CD4-positive, alpha-beta T cell treated with Interleukin-6 at 100 ng/mL for 8 hours (primary cell): ENCODE data around the gene LRRC70.
"Not testable (repeated sequence)": the region's sequence is repeated elsewhere in the genome, so short reads cannot be mapped to it uniquely, and the experiment has no call there.

Experiments used
- DNase-seq: peaks from one replicate; pipeline ENCODE4 v3.0.0-alpha.2; 2020; ENCODE audit warnings: mixed read lengths, low spot score

LRRC70 gene

DNA sequence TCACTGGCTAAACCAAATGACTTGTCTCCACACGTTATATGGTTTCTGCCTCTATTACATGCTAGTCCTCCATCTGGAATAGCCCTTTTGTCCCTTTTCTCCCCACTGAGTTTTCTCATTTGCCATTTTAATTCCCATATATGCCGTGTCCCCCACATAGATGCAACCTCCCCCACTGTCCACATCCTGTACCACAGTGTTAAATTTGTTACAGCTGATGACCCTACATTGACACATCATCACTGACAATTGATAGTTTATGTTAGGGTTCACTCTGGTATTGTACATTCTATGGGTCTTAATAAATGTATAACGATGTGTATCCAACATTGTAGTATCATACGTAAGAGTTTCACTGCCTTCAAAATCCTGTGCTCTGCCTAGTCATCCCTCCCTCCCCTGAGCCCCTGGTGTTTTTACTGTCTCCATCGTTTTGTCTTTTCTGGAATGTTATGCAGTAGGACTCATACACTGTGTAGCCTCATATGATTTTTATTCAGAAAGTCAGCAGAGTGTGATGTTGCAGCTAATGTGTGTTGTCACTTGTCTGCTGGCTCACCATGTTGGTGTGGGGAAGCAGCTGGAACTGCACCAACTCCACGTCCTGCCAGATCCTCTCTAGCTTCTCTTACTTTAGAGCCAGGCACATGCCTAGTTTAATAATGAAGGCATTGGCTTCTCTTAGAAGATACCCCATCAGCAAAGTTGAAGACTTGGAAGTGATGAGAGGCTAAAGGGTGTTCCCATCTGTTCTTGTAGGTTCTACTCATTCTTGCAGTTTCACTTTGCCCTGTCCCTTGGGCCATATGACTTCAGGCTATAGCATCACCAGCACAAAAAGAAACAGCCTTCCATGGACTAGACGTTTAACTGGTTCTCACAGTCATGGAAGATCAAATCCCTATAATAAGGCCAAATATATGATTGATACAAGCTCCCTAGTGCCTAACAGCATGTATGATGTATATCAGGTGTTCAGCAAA is 30.2 kb downstream of the LRRC70 start:
- DNase-seq, result no peak

DNA sequence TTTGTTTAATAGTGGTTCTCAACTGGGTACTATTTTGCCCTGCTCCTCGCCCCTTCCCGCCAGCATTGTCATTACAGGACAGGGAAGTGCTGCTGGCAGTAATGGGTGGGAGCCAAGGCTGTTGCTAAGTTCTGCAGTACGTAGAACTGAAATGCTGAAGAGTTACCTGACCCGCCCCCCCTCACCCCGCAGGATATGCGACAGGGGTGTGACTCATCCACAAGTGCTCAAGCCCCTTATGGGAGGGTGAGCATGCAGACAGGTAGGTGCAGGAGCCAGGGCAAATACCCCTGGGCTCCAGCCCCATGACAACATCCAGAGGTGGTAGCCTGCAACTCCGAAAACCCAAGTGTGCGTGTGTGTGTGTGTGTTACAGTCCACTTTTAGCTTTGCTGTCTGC is 35.7 kb downstream of the LRRC70 start:
- no peak for DNase-seq

DNA sequence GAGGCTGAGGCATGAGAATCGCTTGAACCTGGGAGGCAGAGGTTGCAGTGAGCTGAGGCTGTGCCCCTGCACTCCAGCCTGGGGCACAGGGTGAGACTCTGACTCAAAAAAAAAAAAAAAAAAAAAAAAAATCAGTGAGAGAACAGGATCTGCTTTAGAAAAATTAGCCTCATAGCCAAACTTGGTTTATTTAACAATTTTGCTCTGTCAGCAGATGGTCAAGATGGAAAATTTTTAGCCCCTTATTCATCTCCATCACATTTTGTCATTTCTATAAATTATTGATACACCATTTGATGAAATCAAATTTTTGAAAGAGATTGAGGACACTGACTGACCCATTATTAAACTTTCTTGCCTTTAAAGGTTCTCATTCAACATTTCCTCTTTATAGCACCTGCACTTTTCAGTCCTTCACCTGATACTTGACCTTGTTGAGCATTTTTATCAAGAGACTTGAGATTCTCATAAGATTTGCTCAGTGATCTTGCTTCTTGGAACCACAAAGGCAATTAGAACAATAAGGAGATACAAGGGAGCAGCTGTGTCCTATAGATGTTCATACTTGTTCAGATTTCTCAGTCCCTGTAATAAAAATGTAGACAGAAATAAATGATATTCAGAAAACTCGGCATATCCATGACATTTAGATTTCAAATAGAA is 38.1 kb downstream of the LRRC70 start:
- no peak for DNase-seq

DNA sequence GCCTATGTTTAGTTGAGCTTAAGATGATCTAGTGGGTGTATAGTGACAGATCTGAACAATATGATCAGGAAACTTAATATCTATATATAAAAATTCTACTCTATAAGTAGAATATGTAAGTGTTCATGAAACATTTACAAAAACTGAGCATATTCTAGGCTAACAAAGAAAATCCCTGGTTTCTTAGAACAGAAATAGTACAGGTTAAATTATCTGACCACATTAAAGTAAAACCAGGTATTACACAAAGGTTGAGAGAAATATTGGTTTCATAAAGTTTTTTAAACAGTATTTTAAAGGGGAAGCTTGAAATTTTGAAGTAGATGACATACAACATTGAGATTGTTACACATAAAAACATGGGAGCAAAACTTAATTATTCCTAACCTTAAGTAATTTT is 39.3 kb downstream of the LRRC70 start:
- DNase-seq, result no peak

DNA sequence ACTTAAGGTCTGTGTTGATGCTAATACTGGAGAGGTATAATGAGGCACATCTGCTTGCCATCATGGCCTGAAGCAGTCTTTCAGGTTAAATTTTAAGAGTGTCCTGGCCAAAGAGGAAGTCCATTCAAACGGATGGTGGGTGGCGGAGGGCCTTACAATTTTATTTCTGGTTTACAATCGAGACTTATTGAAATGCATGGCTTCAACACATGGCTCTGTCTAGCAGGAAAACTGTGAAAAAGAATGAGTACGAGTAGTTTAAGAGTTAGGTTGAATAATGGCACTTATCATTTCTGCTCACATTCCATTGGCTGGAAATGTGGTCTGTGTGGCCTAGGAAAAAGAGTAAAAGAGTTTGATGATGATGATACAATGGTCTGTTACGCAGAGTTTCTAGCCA is 42.1 kb downstream of the LRRC70 start:
- DNase-seq, result no peak

DNA sequence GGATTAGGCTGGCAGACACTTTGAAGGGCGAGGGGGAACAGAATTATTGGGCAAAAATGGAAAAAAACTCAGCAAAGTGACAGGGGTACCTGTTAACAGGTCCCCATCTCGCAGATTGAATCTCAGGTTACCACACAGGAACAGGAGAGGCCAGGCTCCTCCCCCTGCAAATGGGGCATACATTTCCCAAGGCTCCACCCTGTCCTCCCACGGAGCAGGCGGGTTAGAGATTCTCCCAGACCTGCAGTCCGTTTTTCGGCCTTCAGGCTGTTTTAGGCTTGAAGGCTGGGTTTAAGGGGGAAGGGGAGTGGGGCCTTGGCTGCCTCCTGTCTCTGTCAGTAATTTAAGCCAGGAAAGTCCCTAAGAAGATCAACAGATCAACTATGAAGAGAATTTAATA is 42.7 kb downstream of the LRRC70 start:
- DNase-seq, result no peak

DNA sequence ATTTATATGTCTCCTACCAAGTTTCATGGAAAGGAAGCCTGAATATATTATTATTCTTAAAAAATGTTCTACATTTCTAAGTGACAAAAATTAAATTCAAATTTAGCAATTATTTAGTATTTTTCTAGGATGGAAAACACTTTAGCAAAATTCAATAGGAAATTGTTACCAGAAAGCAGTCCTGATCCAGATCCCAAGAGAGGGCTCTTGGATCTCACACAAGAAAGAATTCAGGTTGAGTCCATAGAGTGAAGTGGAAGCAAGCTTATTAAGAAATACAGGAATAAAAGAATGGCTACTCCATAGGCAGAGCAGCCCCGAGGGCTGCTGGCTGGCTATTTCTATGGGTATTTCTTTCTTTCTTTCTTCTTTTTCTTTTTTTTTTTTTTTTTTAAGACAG is 44.7 kb downstream of the LRRC70 start:
- DNase-seq, result no peak

DNA sequence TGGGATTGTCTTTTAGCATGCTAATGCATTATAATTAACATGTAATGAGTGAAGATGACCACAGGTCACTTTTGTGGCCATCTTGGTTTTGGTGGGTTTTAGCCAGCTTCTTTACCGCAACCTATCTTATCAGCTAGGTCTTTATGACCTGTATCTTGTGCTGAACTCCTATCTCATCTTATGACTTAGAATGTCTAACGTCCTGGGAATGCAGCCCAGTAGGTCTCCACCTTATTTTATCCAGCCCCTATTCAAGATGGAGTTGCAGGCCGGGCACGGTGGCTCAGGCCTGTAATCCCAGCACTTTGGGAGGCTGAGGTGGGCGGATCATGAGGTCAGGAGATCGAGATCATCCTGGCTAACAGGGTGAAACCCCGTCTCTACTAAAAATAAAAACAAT is 45.8 kb downstream of the LRRC70 start:
- DNase-seq, result not testable (repeated sequence)

DNA sequence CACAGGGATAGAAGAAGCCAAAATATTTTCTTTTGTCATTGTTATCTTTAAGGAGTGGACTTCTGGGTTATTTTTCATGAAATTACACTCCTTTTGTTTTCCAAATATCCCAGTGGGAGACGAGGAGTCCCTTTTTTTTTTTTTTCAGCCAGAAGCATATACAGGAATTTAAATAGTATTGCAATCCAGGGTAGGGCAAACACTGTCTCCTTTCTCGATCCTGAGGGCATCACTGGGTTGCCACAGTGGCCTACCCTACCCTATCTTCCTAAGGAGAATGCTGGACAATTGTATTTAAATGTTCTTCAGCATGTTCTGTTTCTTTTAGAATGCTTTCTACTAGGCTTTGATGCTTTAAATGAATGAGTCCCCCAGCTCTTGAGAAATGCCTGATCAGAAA is 47.9 kb downstream of the LRRC70 start:
- no peak for DNase-seq

DNA sequence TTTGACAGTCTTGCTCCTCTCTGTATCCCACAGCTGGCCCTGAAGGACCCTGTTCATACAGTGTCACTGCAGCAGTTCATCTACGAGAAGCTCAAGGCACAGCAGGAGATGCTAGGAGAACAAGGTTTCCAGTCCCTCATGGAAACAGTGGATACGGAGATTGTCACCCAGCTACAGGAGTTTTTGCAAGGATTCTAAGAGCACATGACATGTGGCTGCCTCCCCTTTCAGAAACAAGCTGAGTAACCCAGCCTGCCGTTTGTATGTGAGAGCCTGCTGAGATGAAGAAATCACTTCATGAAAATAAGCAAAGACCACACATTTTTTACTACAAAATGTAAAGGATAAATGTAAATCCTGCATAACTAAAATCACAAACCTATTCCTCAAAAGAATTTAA is 48.5 kb downstream of the LRRC70 start:
- no peak for DNase-seq

DNA sequence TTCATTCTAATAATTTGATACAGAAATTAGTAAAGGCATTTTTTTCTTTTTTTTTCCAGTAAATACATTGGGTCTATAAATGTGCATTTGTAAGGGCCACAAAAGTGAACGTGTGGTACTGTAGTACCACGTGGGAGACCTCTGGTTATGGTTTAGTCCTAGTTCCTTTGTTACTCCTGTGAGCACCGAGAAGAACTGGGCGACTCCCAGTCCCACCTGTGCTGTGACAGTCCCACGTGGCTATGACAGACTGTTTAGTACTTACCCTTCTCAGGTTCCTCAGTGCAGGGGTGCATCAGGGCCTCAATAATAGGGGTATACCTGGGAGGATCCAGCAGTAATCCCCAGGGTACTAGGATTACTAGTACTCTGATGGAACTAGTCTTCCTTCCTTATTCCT is 49.3 kb downstream of the LRRC70 start:
- no peak for DNase-seq
